Measurements from ENCODE around the gene GSDMA. TPM values are rescaled to one million over a fixed set of nuclear protein-coding genes. Genes with fewer than 3 reads are reported as not detected.
"Not testable (repeated sequence)": the region's sequence is repeated elsewhere in the genome, so short reads cannot be mapped to it uniquely, and the experiment has no call there.

GSDMA gene
- total RNA-seq, 4 donors from 2014 or later = 0.20 TPM; not detected in 3

GRCh38 chr17:39996162-39996561, 33.4 kb downstream of the GSDMA start:
- WGBS, 2 donors = 73 to 79% methylated on average over 8 of the region's 8 CpGs
- Histone ChIP-seq H3K9me3 (no peaks in the 10 kb centered on the region), H3K4me3 (no peak overlapping the region), H3K36me3 (peaks cover 3 to 79% (median 50%) of the 10 kb centered on the region in 3 donors), H3K27ac (no peak overlapping the region), H3K4me1 (peaks cover 0 to 10% (median 0%) of the 10 kb centered on the region in 4 donors), H3K27me3 (no peaks in the 10 kb centered on the region)
- no peak for DNase-seq (ENCODE audit: low spot score in 2 of 2)
- TF ChIP-seq, protein P1, sequence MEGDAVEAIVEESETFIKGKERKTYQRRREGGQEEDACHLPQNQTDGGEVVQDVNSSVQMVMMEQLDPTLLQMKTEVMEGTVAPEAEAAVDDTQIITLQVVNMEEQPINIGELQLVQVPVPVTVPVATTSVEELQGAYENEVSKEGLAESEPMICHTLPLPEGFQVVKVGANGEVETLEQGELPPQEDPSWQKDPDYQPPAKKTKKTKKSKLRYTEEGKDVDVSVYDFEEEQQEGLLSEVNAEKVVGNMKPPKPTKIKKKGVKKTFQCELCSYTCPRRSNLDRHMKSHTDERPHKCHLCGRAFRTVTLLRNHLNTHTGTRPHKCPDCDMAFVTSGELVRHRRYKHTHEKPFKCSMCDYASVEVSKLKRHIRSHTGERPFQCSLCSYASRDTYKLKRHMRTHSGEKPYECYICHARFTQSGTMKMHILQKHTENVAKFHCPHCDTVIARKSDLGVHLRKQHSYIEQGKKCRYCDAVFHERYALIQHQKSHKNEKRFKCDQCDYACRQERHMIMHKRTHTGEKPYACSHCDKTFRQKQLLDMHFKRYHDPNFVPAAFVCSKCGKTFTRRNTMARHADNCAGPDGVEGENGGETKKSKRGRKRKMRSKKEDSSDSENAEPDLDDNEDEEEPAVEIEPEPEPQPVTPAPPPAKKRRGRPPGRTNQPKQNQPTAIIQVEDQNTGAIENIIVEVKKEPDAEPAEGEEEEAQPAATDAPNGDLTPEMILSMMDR (IDR thresholded peaks at IDR 0.05) = no peak
- TF ChIP-seq EP300 (IDR thresholded peaks at IDR 0.05) (no peak), POLR2A (IDR thresholded peaks at IDR 0.05) (no peak)

DNA sequence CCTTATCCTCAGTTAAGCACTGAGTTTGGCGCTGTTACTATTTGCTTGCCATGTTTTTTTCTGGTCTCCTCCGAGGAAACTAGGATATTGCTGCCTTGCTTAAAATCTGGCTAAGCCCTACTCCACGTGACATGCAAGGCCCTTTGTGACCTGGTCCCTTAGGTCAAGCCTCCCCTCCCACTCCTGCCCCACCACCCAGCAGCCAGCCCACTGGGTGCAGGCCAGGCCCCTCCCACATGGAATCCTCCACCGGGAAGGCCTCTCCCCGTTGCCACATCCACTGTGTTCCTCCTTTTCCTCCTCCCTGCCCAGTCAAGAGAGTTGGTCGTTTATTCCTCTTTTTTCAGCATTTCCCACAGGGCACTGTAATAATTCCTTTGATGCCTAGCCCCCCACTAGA, 34.0 kb downstream of the GSDMA start:
- DNase-seq (ENCODE audit: low spot score in 2 of 2) = no peak
- no peaks in the 10 kb centered on the region for H3K9me3 ChIP-seq
- H3K27me3 ChIP-seq = no peaks in the 10 kb centered on the region
- no peak overlapping the region for H3K4me3 ChIP-seq
- H3K27ac ChIP-seq = no peak overlapping the region
- WGBS, 2 donors = 26 to 31% methylated on average over 6 of the region's 6 CpGs
- H3K4me1 ChIP-seq = peaks cover 0 to 10% (median 0%) of the 10 kb centered on the region in 4 donors
- TF ChIP-seq POLR2A (IDR thresholded peaks at IDR 0.05) (no peak), EP300 (IDR thresholded peaks at IDR 0.05) (no peak)
- TF ChIP-seq, protein P1 (IDR thresholded peaks at IDR 0.05) = no peak
- H3K36me3 ChIP-seq = peaks cover 3 to 72% (median 44%) of the 10 kb centered on the region in 3 donors

- TF ChIP-seq POLR2A (IDR thresholded peaks at IDR 0.05) = no peak
- TF ChIP-seq, protein P1 (IDR thresholded peaks at IDR 0.05) = no peak
- no peak for TF ChIP-seq EP300 (IDR thresholded peaks at IDR 0.05)
- H3K4me1 ChIP-seq = peaks cover 0 to 10% (median 0%) of the 10 kb centered on the region in 4 donors
- H3K27ac ChIP-seq = no peak overlapping the region
- 69 to 86% methylated on average over 4 of the region's 4 CpGs for WGBS, 2 donors
- H3K9me3 ChIP-seq = no peaks in the 10 kb centered on the region
- DNase-seq (ENCODE audit: low spot score in 2 of 2) = no peak
- H3K36me3 ChIP-seq = peaks cover 3 to 65% (median 38%) of the 10 kb centered on the region in 3 donors
- no peaks in the 10 kb centered on the region for H3K27me3 ChIP-seq
- no peak overlapping the region for H3K4me3 ChIP-seq
Observed at GRCh38 chr17:39997543-39997942, 34.7 kb downstream of the GSDMA start.

DNA sequence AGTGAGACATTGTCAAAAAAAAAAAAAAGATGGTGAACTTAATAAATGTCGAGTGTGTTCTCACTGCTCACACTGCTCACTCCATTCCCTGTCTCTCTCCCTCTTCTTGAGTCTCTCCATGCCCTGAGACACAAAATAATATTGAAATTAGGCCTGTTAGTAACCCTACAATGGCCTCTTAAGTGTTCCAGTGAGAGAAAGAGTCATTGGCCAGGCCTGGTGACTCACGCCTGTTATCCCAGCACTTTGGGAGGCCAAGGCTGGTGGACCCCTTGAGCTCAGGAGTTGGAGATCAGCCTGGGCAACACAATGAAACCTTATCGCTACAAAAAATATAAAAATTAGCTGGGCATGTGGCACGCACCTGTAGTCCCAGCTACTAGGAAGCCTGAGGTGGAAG, 36.3 kb downstream of the GSDMA start:
- Histone ChIP-seq H3K27me3 (no peaks in the 10 kb centered on the region), H3K27ac (no peak overlapping the region), H3K4me1 (peaks cover 0 to 10% (median 0%) of the 10 kb centered on the region in 4 donors), H3K9me3 (no peaks in the 10 kb centered on the region), H3K4me3 (no peak overlapping the region), H3K36me3 (peaks cover 3 to 50% (median 23%) of the 10 kb centered on the region in 3 donors)
- WGBS, 2 donors = 74 to 82% methylated on average over 4 of the region's 4 CpGs
- TF ChIP-seq EP300 (IDR thresholded peaks at IDR 0.05) (no peak), POLR2A (IDR thresholded peaks at IDR 0.05) (no peak)
- TF ChIP-seq, protein P1 (IDR thresholded peaks at IDR 0.05) = no peak
- no peak for DNase-seq (ENCODE audit: low spot score in 2 of 2)

GRCh38 chr17:40000161-40000560, 37.4 kb downstream of the GSDMA start:
- WGBS, 2 donors = 81 to 89% methylated on average over 7 of the region's 7 CpGs

DNA sequence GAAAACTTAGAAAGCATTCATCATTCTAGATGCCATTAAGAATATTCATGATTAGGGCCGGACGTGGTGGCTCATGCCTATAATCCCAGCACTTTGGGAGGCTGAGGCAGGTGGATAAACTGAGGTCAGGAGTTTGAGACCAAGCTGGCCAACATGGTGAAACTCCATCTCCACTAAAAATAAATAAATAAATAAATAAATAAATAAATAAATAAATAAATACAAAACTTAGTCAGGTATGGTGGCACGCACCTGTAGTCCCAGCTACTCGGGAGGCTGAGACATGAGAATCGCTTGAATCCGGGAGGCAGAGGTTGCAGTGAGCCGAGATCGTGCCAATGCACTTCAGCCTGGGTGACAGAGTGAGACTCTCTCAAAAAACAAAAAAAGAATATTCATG, 38.5 kb downstream of the GSDMA start:
- H3K27me3 ChIP-seq; H3K9me3 ChIP-seq; H3K4me3 ChIP-seq; DNase-seq (ENCODE audit: low spot score in 2 of 2); H3K27ac ChIP-seq; H3K4me1 ChIP-seq: not testable (repeated sequence)
- peaks cover 0 to 27% (median 8%) of the 10 kb centered on the region in 3 donors for H3K36me3 ChIP-seq
- WGBS, 2 donors = 80 to 92% methylated on average over 8 of the region's 8 CpGs

More at GRCh38 chr17:40000161-40000560, 37.4 kb downstream of the GSDMA start:
- no peak for DNase-seq (ENCODE audit: low spot score in 2 of 2)
- H3K27ac ChIP-seq = no peak overlapping the region
- H3K9me3 ChIP-seq = no peaks in the 10 kb centered on the region
- TF ChIP-seq EP300 (IDR thresholded peaks at IDR 0.05) (no peak), POLR2A (IDR thresholded peaks at IDR 0.05) (no peak)
- TF ChIP-seq, protein P1 (IDR thresholded peaks at IDR 0.05) = no peak
- H3K27me3 ChIP-seq = no peaks in the 10 kb centered on the region
- no peak overlapping the region for H3K4me3 ChIP-seq
- H3K36me3 ChIP-seq = peaks cover 3 to 39% (median 12%) of the 10 kb centered on the region in 3 donors
- H3K4me1 ChIP-seq = peaks cover 0 to 10% (median 0%) of the 10 kb centered on the region in 4 donors
